ENCODE measurements around the gene PVR.

The PVR gene

GRCh38 chr19:44671400-44671799, 27.7 kb downstream of the PVR start, which contains the start of gene CEACAM19:
Gene CEACAM19 (plus strand): TSS chr19:44671482. CDS start chr19:44671932, 450 bp downstream.
- no peaks in the 10 kb centered on the region for H3K9me2 ChIP-seq (replicated peaks; ENCODE audit: low read depth, low read length)
- H3K9me3 ChIP-seq (ENCODE audit: insufficient read depth, low read depth, low read length): peaks cover 2% of the 10 kb centered on the region; the same call in 1 of the 2 replicates
- H3K9ac ChIP-seq (ENCODE audit: low read depth, low read length, poor library complexity, severe bottlenecking): no peak within 1 kb of the TSS
- H3K4me3 ChIP-seq (ENCODE audit: low read length, poor library complexity, severe bottlenecking): no peak within 1 kb of the TSS
- no peaks in the 10 kb centered on the region for H3K79me2 ChIP-seq (ENCODE audit: insufficient read depth, low read length)
- H3K27me3 ChIP-seq (ENCODE audit: insufficient read depth, low read length, poor library complexity, severe bottlenecking): no peaks in the 10 kb centered on the region
- H4K20me1 ChIP-seq (ENCODE audit: insufficient read depth, low read length, poor library complexity, severe bottlenecking): no peaks in the 10 kb centered on the region
- H3F3A ChIP-seq (ENCODE audit: low read depth): no peaks in the 10 kb centered on the region
- no peak for TF ChIP-seq EZH2phosphoT487 (IDR thresholded peaks at IDR 0.05; ENCODE audit: borderline replicate concordance)
- no peak for TF ChIP-seq CTCF (conservative IDR thresholded peaks at IDR 0.05; ENCODE audit: low read length)
- H3K4me2 ChIP-seq (ENCODE audit: low read depth, low read length, poor library complexity, severe bottlenecking): no peak within 1 kb of the TSS
- H2AFZ ChIP-seq (ENCODE audit: low read length): no peak within 1 kb of the TSS
- no peaks in the 10 kb centered on the region for H3K4me1 ChIP-seq (ENCODE audit: insufficient read depth, low read length, poor library complexity, severe bottlenecking)
- no peaks in the 10 kb centered on the region for H3K36me3 ChIP-seq (ENCODE audit: insufficient read depth, low read length)

GRCh38 chr19:44672226-44672625, 28.5 kb downstream of the PVR start:
- Histone ChIP-seq H3F3A (ENCODE audit: low read depth) (no peaks in the 10 kb centered on the region), H3K4me1 (ENCODE audit: insufficient read depth, low read length, poor library complexity, severe bottlenecking) (no peaks in the 10 kb centered on the region), H3K27me3 (ENCODE audit: insufficient read depth, low read length, poor library complexity, severe bottlenecking) (no peaks in the 10 kb centered on the region), H3K4me2 (ENCODE audit: low read depth, low read length, poor library complexity, severe bottlenecking) (no peak overlapping the region), H3K9me3 (ENCODE audit: insufficient read depth, low read depth, low read length) (peaks cover 2% of the 10 kb centered on the region; the same call in 1 of the 2 replicates), H4K20me1 (ENCODE audit: insufficient read depth, low read length, poor library complexity, severe bottlenecking) (no peaks in the 10 kb centered on the region), H3K9me2 (replicated peaks; ENCODE audit: low read depth, low read length) (no peaks in the 10 kb centered on the region), H3K9ac (ENCODE audit: low read depth, low read length, poor library complexity, severe bottlenecking) (no peak overlapping the region), H3K36me3 (ENCODE audit: insufficient read depth, low read length) (no peaks in the 10 kb centered on the region), H3K79me2 (ENCODE audit: insufficient read depth, low read length) (no peaks in the 10 kb centered on the region), H3K4me3 (ENCODE audit: low read length, poor library complexity, severe bottlenecking) (no peak overlapping the region), H2AFZ (ENCODE audit: low read length) (no peak overlapping the region)
- TF ChIP-seq EZH2phosphoT487 (IDR thresholded peaks at IDR 0.05; ENCODE audit: borderline replicate concordance): no peak
- TF ChIP-seq CTCF (conservative IDR thresholded peaks at IDR 0.05; ENCODE audit: low read length): no peak

GRCh38 chr19:44673510-44673909, 29.8 kb downstream of the PVR start:
- no peak overlapping the region for H2AFZ ChIP-seq (ENCODE audit: low read length)
- no peaks in the 10 kb centered on the region for H3K27me3 ChIP-seq (ENCODE audit: insufficient read depth, low read length, poor library complexity, severe bottlenecking)
- H3K36me3 ChIP-seq (ENCODE audit: insufficient read depth, low read length): no peaks in the 10 kb centered on the region
- H3K9me2 ChIP-seq (replicated peaks; ENCODE audit: low read depth, low read length): no peaks in the 10 kb centered on the region
- no peak overlapping the region for H3K9ac ChIP-seq (ENCODE audit: low read depth, low read length, poor library complexity, severe bottlenecking)
- H3F3A ChIP-seq (ENCODE audit: low read depth): no peaks in the 10 kb centered on the region
- TF ChIP-seq EZH2phosphoT487 (IDR thresholded peaks at IDR 0.05; ENCODE audit: borderline replicate concordance) (no peak), CTCF (conservative IDR thresholded peaks at IDR 0.05; ENCODE audit: low read length) (no peak)
- H4K20me1 ChIP-seq (ENCODE audit: insufficient read depth, low read length, poor library complexity, severe bottlenecking): no peaks in the 10 kb centered on the region
- no peaks in the 10 kb centered on the region for H3K4me1 ChIP-seq (ENCODE audit: insufficient read depth, low read length, poor library complexity, severe bottlenecking)
- H3K4me2 ChIP-seq (ENCODE audit: low read depth, low read length, poor library complexity, severe bottlenecking): no peak overlapping the region
- peaks cover 2% of the 10 kb centered on the region; the same call in 1 of the 2 replicates for H3K9me3 ChIP-seq (ENCODE audit: insufficient read depth, low read depth, low read length)
- H3K4me3 ChIP-seq (ENCODE audit: low read length, poor library complexity, severe bottlenecking): no peak overlapping the region
- no peaks in the 10 kb centered on the region for H3K79me2 ChIP-seq (ENCODE audit: insufficient read depth, low read length)

Measured in Loucy (cell line).